Measurements from ENCODE around the gene EMCN.
"Not testable (repeated sequence)": the region's sequence is repeated elsewhere in the genome, so short reads cannot be mapped to it uniquely, and the experiment has no call there.

Gene EMCN

GRCh38 chr4:100489305-100489704, 28.5 kb downstream of the EMCN start:
- no peak for DNase-seq

DNA sequence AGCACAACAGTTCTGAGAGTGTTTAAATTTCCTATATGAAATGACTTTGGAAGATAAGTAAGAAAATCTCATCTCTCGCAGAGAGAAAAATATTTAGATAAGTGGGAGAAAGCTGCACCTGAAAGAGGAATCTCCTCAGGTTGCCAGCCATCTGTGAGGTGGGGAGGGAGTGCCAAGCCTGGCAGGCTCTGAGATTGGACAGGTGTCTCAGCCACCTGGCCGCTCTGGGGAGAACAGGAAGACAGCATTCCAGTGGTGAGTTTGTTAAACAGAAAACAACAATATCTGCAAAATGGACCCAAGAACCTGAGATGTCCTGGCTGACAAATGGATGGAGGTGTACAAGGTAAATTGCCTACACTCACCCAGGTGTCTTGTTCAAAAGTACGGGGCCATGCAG, 31.3 kb downstream of the EMCN start:
- DNase-seq, result no peak

GRCh38 chr4:100483796-100484195, 34.0 kb downstream of the EMCN start:
- no peak for DNase-seq

- DNase-seq, result no peak
These were observed 37.9 kb downstream of the EMCN start for GRCh38 chr4:100479971-100480370.

GRCh38 chr4:100469555-100469954, 48.3 kb downstream of the EMCN start:
- no peak for DNase-seq

DNA sequence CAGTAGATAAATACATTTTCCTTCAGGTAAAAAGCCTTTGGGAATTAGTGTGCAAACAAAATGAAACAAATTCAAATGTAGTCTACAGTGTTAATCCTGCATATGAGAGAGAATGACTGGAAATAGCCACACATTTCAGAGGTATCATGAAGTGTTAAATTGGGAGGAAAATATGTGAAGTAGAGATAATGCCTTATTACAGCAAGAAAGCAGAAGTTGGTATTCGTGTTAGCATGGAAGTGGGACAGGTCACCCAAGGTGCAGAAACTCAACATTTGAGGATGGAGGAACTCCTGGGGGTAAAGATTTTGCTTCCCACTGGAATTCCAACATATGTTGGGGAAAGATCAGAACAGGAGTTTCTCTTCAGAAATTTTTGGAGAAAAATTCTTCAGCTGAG, 51.3 kb downstream of the EMCN start:
- no peak for DNase-seq

GRCh38 chr4:100461807-100462605, 55.8 kb downstream of the EMCN start:
- no peak for DNase-seq

- DNase-seq, result no peak
These were observed 67.4 kb downstream of the EMCN start for GRCh38 chr4:100450449-100450848.

DNA sequence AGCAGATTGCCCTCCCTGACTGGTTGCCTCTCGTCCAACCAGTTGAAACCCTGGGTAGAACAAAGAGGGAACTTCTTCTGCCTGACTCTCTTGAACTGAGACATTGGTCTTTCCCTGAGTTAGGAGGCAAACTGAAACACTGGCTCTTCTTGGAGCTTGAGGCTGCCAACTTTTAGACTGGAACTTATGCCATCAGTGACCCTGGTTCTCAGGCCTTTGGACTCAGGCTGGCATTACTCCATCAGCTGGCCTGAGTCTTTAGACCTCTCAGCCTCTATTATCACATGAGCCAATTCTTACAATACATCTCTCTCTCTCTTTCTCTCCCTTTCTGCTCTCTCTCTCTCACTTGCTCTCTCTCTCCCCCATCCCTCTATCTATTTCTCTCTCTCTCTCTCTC, 86.4 kb downstream of the EMCN start:
- DNase-seq, result no peak

DNA sequence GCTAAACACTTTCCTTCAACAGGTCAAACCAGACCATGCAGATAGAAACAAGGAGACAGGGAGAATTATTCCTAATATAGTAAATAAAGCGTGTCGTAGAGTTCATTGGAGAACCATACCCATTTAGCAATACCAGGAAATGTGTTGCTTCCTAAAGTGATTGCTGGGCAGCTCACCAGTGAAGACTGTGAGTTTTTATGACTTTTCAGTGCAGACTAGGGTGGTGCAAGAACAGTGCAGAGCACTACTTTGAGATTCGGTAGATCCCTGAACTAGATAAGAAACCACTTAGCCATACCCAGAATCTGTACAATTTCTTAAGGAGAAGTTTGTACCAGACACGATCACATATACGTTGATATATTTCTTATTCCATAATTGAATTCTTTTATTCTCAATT, 87.4 kb downstream of the EMCN start:
- DNase-seq, result no peak

- no peak for DNase-seq
These were observed 88.2 kb downstream of the EMCN start for GRCh38 chr4:100429616-100430015.

- no peak for DNase-seq
These were observed 89.8 kb downstream of the EMCN start for GRCh38 chr4:100428051-100428450.

GRCh38 chr4:100424376-100424775, 93.4 kb downstream of the EMCN start:
- DNase-seq, result no peak

GRCh38 chr4:100422894-100423293, 94.9 kb downstream of the EMCN start:
- no peak for DNase-seq

GRCh38 chr4:100421361-100421978, 96.4 kb downstream of the EMCN start:
- DNase-seq, result no peak

DNA sequence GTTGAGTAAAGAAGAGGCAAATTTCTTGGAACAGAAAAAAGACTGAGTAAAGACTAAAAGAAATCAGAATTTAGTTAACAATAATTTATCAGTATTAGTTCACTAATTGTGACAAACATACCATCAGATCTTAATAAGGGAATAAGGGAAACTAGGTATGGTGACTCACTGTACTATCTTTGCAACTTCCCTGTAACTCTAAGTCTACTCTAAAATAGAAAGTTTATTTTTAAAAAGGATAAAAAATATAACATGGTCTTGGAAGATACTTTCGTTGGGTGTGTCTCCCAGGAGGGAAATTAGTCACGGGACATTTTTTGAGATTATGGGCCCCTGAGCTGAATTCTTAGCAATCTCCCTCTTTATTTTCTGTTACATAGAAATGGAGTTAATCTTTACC, 97.3 kb downstream of the EMCN start:
- no peak for DNase-seq

DNA sequence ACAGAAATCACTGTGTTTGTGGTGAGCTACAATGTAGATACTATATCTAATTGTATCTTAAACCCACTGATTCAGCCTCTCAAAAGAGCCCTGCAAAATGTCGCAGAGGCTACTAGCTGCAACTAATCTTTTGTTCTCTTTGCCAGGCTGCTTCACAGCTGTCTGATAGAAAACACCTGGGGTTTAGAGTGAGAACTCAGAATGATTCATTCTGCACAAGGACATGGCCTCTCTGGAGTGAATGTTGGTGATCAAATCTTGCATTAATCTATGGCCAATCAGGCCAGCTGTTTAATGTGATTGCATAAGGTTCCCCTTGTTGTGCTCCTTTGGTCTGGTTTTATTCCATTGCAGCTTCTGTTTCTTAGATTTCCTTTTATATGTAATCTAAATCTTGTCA, 100.3 kb downstream of the EMCN start:
- DNase-seq, result no peak

- DNase-seq, result no peak
These were observed 103.6 kb downstream of the EMCN start for GRCh38 chr4:100414016-100414790.

DNA sequence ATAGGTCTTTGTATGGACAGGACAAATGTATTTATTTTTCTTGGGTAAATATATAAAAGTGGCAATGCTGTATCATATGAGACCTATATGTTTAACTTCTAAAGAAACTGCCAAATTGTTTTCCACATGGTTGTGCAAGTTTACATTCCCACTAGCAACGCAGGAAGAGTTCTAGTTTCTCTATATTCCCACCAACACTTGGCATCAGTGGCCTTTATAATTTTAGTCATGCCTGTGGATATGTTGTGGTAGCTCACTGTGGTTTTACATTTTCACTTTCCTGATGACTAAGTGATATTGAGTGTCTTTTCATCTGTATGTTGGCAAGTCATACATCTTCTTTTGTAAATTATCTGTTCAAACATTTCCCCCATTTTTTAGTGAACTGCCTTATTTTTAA, 126.0 kb downstream of the EMCN start:
- no peak for DNase-seq

DNA sequence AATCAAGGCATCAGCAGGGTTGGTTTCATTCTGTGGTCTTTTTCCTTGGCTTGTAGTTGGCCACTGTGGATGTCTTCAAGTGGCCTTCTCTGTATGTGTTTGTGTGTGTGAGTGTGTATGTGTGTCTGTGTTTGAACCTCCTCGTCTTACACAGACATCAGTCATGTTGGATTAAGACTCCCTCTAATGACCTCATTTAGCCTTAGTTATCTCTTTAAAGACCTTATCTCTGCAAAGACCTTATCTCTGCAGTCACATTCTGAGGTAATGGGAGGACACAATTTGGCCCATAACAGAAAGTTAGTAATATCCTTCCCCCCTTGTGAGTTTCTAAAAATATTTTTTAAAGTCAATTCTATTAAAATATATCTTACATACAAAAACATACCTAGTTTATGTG, 126.7 kb downstream of the EMCN start:
- no peak for DNase-seq

- DNase-seq, result no peak
These were observed 131.6 kb downstream of the EMCN start for GRCh38 chr4:100386270-100386669.

DNA sequence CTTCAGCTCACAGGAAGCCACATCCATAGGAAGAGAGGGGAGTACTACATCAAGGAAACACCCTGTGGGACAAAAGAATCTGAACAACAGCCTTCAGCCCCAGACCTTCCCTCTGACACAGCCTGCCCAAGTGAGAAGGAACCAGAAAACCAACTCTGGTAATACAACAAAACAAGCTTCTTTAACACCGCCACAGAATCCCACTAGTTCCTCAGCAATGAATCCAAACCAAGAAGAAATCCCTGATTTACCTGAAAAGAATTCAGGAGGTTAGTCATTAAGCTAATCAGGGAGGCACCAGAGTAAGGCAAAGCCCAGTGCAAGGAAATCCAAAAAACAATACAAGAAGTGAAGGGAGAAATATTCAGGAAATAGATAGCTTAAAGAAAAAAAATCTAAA, 137.4 kb downstream of the EMCN start:
- not testable (repeated sequence) for DNase-seq

- no peak for DNase-seq
These were observed 138.2 kb downstream of the EMCN start for GRCh38 chr4:100379583-100380105.

DNA sequence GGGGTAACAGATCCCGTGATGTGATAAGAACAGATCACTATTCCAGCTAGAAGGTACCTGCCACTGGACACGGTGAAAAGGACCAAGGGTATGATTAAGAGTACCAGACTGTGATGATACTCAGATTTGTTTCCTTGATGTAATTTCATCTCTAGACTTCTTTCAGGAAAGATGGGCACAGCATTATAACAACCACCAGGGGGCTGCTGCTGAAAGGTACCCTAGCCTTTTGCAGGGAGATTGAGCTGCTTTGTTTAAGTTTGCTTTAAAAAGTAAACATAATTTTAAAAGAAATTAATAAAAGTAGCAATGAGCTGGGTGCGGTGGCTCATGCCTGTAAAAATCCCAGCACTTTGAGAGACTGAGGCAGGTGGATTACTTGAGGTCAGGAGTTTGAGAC, 145.4 kb downstream of the EMCN start:
- DNase-seq, result no peak
